ENCODE data around the gene SPRED3.

Gene SPRED3

GRCh38 chr19:38383184-38383583 lies 5.3 kb upstream of the SPRED3 start:
- no peak for DNase-seq (ENCODE audit: low read depth, low spot score)
- H3K9me3 ChIP-seq (ENCODE audit: insufficient read depth, low read length): no peaks in the 10 kb centered on the region
- no peak overlapping the region for H3K9ac ChIP-seq (ENCODE audit: insufficient read length, low read depth)
- no peaks in the 10 kb centered on the region for H3K27me3 ChIP-seq (ENCODE audit: insufficient read depth, insufficient read length)
- peaks cover 67% of the 10 kb centered on the region for H3K36me3 ChIP-seq (ENCODE audit: insufficient read depth, insufficient read length, low read length)
- H3K4me1 ChIP-seq (ENCODE audit: insufficient read depth, insufficient read length): peaks cover 5% of the 10 kb centered on the region
- no peak for TF ChIP-seq YY1 (IDR thresholded peaks at IDR 0.05; ENCODE audit: insufficient read depth, insufficient read length)
- no peak for TF ChIP-seq SUZ12 (IDR thresholded peaks at IDR 0.05; ENCODE audit: extremely low read depth, insufficient read depth, insufficient read length)
- TF ChIP-seq ZNF274 (IDR thresholded peaks at IDR 0.05; ENCODE audit: low read depth, low read length): no peak
- H3K4me3 ChIP-seq (ENCODE audit: insufficient read length, low read depth): no peak overlapping the region

GRCh38 chr19:38383743-38384142 lies 4.8 kb upstream of the SPRED3 start:
- Histone ChIP-seq H3K4me1 (ENCODE audit: insufficient read depth, insufficient read length) (peaks cover 5% of the 10 kb centered on the region), H3K4me3 (ENCODE audit: insufficient read length, low read depth) (no peak overlapping the region), H3K27me3 (ENCODE audit: insufficient read depth, insufficient read length) (no peaks in the 10 kb centered on the region), H3K9me3 (ENCODE audit: insufficient read depth, low read length) (no peaks in the 10 kb centered on the region), H3K36me3 (ENCODE audit: insufficient read depth, insufficient read length, low read length) (peaks cover 67% of the 10 kb centered on the region), H3K9ac (ENCODE audit: insufficient read length, low read depth) (no peak overlapping the region)
- TF ChIP-seq YY1 (IDR thresholded peaks at IDR 0.05; ENCODE audit: insufficient read depth, insufficient read length): no peak
- no peak for TF ChIP-seq SUZ12 (IDR thresholded peaks at IDR 0.05; ENCODE audit: extremely low read depth, insufficient read depth, insufficient read length)
- TF ChIP-seq ZNF274 (IDR thresholded peaks at IDR 0.05; ENCODE audit: low read depth, low read length): no peak
- no peak for DNase-seq (ENCODE audit: low read depth, low spot score)

- peaks cover 61% of the 10 kb centered on the region for H3K36me3 ChIP-seq (ENCODE audit: insufficient read depth, insufficient read length, low read length)
- H3K4me1 ChIP-seq (ENCODE audit: insufficient read depth, insufficient read length): peaks cover 5% of the 10 kb centered on the region
- H3K27me3 ChIP-seq (ENCODE audit: insufficient read depth, insufficient read length): no peaks in the 10 kb centered on the region
- H3K9ac ChIP-seq (ENCODE audit: insufficient read length, low read depth): no peak overlapping the region
- no peak for DNase-seq (ENCODE audit: low read depth, low spot score)
- no peak overlapping the region for H3K4me3 ChIP-seq (ENCODE audit: insufficient read length, low read depth)
- TF ChIP-seq YY1 (IDR thresholded peaks at IDR 0.05; ENCODE audit: insufficient read depth, insufficient read length) (no peak), ZNF274 (IDR thresholded peaks at IDR 0.05; ENCODE audit: low read depth, low read length) (no peak), SUZ12 (IDR thresholded peaks at IDR 0.05; ENCODE audit: extremely low read depth, insufficient read depth, insufficient read length) (no peak)
- no peaks in the 10 kb centered on the region for H3K9me3 ChIP-seq (ENCODE audit: insufficient read depth, low read length)
These were observed 4.1 kb upstream of the SPRED3 start for GRCh38 chr19:38384209-38385027.

GRCh38 chr19:38385057-38385803 lies 3.3 kb upstream of the SPRED3 start:
- Histone ChIP-seq H3K4me1 (ENCODE audit: insufficient read depth, insufficient read length) (peaks cover 5% of the 10 kb centered on the region), H3K27me3 (ENCODE audit: insufficient read depth, insufficient read length) (no peaks in the 10 kb centered on the region), H3K9ac (ENCODE audit: insufficient read length, low read depth) (no peak overlapping the region), H3K36me3 (ENCODE audit: insufficient read depth, insufficient read length, low read length) (peaks cover 56% of the 10 kb centered on the region), H3K4me3 (ENCODE audit: insufficient read length, low read depth) (no peak overlapping the region), H3K9me3 (ENCODE audit: insufficient read depth, low read length) (no peaks in the 10 kb centered on the region)
- DNase-seq (ENCODE audit: low read depth, low spot score): no peak
- TF ChIP-seq SUZ12 (IDR thresholded peaks at IDR 0.05; ENCODE audit: extremely low read depth, insufficient read depth, insufficient read length) (no peak), YY1 (IDR thresholded peaks at IDR 0.05; ENCODE audit: insufficient read depth, insufficient read length) (no peak), ZNF274 (IDR thresholded peaks at IDR 0.05; ENCODE audit: low read depth, low read length) (no peak)

GRCh38 chr19:38385804-38386257 lies 2.7 kb upstream of the SPRED3 start:
- no peak for DNase-seq (ENCODE audit: low read depth, low spot score)
- Histone ChIP-seq H3K27me3 (ENCODE audit: insufficient read depth, insufficient read length) (no peaks in the 10 kb centered on the region), H3K4me1 (ENCODE audit: insufficient read depth, insufficient read length) (peaks cover 5% of the 10 kb centered on the region), H3K9me3 (ENCODE audit: insufficient read depth, low read length) (no peaks in the 10 kb centered on the region), H3K9ac (ENCODE audit: insufficient read length, low read depth) (no peak overlapping the region), H3K36me3 (ENCODE audit: insufficient read depth, insufficient read length, low read length) (peaks cover 50% of the 10 kb centered on the region), H3K4me3 (ENCODE audit: insufficient read length, low read depth) (no peak overlapping the region)
- TF ChIP-seq YY1 (IDR thresholded peaks at IDR 0.05; ENCODE audit: insufficient read depth, insufficient read length) (no peak), SUZ12 (IDR thresholded peaks at IDR 0.05; ENCODE audit: extremely low read depth, insufficient read depth, insufficient read length) (no peak), ZNF274 (IDR thresholded peaks at IDR 0.05; ENCODE audit: low read depth, low read length) (no peak)

GRCh38 chr19:38386300-38386970 lies 2.1 kb upstream of the SPRED3 start:
- DNase-seq (ENCODE audit: low read depth, low spot score): no peak
- peaks cover 44% of the 10 kb centered on the region for H3K36me3 ChIP-seq (ENCODE audit: insufficient read depth, insufficient read length, low read length)
- no peak overlapping the region for H3K4me3 ChIP-seq (ENCODE audit: insufficient read length, low read depth)
- H3K9ac ChIP-seq (ENCODE audit: insufficient read length, low read depth): no peak overlapping the region
- peaks cover 5% of the 10 kb centered on the region for H3K4me1 ChIP-seq (ENCODE audit: insufficient read depth, insufficient read length)
- H3K27me3 ChIP-seq (ENCODE audit: insufficient read depth, insufficient read length): no peaks in the 10 kb centered on the region
- no peaks in the 10 kb centered on the region for H3K9me3 ChIP-seq (ENCODE audit: insufficient read depth, low read length)
- TF ChIP-seq YY1 (IDR thresholded peaks at IDR 0.05; ENCODE audit: insufficient read depth, insufficient read length): no peak
- no peak for TF ChIP-seq ZNF274 (IDR thresholded peaks at IDR 0.05; ENCODE audit: low read depth, low read length)
- TF ChIP-seq SUZ12 (IDR thresholded peaks at IDR 0.05; ENCODE audit: extremely low read depth, insufficient read depth, insufficient read length): no peak

Measured in NT2/D1 (cell line).